Measurements from ENCODE around the gene SGMS1.

The SGMS1 gene

DNA sequence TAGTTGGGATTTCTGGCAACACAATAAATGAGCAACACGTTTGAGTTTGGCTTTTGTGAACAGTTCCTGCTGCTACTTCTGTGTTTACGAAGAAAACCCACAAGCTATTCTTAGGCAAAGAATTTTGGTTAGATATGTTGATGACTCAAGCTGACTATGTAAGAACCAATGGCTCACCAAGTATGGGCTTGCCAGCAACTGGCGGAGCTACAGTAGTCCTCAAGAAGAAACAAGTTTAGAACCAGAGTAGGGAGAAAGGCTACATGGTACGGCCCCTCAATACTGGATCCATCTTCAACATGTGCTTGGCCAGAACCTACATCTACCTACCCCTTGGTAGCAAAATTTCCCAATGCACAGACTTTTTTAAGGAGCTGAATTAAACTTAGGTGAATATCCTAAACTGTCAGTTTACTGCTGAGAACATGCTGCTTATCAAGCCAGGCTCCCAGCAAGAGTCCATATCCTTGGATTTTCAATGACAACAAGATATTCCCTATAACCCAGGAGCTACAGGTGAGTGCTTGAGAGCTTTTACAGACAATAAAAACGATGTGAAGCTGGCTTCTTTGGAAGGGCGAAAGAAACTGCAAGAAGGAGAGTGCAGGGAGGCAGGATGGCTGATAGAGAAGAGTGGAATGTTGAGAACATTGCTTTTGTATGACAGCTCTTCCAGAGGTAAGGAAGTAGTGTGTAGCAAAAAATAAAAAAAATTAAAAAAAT, 298.1 kb downstream of the SGMS1 start:
- no peak for DNase-seq

DNA sequence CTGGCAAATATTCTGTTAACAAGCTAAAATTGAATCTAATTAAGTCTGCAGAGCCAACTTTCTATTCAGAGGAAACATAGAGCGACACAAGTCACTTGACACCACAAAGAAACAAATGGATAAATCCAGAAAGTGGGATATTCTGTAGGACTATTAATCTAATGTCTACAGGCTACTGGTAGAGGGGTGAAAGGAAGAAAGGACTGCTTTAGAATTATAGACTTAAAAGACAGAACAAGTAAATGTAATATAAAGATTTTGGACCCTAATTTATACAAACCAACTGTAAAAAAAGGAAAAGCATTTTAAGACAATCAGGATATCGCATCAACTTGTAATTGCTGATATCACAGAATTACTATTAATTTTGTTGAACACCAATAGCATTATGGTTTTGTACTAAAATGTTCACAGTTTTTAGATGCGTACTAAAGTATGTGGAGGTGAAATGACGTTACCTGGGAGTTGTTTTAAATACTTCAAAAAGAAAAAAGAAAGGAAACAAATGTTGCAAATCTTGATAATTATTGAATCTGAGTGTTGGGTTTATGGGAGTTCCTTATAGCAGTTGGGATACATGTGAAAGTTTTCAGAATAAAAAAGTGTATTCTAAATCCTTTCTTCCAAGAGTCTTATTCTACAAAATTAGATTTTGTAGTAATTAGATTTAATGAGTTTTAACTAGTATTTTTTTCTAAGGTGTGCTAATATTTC, 298.9 kb downstream of the SGMS1 start:
- DNase-seq: no peak

DNA sequence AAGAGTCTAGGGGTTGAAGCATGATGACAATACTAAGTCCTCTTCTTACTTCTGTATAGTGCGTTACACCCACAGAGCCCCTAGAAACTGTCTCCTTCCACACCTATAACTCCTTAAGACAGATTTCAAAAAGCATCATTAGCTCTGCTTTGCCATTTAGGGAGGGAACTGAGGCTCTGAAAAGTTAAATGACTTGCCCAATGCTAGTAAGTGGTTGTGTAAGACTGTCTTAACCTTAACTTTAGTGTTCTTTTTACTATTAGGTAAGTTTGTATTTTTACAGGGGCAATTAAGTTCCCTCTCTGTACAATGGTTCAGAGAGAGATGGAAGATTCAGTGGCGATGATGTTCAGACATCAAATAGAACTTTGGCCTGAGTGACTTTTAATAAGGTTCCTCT, 299.7 kb downstream of the SGMS1 start:
- no peak for DNase-seq

DNA sequence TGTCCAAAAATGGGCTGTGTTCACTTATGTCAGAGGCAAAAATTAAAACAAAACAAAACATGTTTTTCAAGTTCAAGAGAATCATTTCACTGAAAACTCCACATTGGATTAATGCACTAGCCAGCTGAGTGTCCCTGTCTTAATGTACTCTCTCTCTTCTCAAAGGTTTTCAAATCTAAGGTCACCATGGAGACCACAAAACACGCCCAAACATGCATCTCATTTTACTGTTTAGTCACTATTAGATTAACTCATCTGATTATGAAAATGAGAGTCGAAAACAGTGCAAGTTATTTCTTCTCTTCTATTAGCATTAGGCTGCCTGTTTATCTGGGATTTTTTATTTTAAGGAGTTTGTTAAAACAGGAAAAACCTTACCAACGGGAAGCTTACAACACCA, 301.7 kb downstream of the SGMS1 start:
- no peak for DNase-seq

DNA sequence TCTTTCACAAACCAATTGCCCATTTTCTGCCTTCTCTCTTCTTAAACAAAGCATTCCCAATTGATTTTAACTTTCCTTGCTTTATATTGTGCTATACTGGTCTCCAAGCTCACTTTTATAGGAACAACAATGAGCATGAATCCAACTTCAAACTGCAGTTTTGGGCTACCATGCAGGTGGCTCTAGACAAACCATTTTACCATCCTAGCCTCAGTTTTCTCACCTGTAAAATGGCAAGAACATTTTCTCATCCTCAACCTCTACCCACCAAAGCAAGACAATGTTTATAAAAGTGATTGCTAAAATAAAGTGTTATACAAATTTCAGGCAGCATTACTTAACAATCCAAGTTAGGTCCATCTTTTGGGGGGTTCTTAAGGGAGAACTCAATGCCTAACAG, 305.6 kb downstream of the SGMS1 start:
- DNase-seq: no peak

DNA sequence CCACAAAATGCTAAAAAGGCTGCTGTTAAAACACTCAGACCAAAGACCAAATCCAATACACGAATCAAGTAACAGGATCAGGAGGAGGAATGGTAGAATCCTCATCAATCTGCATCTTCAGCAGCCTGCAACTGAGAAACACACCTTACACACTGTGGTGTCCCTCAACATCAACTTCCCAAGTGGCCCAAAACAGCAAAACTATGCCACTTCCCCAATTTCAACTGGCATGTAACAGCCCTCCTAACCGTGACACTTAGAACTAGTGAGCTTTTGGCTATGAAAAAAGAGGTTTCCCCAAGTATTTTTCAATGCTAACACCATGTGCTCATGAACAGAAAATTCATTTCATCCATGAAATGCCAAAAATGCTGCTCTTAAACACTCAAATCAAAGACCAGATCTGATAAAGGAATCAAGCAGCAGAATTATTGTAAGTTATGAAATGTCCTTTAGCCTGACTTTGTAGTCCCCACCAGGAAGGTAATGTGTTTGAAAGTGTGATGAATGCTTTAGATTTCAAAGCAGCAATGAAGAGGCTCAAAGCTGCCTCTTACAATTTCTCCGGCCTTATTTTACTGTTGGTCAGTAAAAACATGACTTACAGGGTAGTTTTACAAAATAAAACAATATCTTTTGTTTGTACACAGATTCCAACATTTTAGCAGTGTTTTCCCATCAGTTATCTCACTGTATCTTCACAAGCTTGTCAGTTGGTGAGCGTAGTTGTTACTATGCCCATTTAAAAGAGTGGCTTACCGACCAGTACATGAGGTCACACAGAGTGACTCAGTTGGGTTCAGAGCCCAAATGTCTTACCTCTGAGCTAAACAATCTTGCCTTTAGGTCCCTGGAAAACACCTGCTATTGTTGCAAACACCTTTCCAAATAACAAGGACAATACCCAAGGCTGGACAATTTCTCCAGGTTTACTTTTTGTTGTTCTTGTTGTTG, 306.8 kb downstream of the SGMS1 start:
- no peak for DNase-seq

DNA sequence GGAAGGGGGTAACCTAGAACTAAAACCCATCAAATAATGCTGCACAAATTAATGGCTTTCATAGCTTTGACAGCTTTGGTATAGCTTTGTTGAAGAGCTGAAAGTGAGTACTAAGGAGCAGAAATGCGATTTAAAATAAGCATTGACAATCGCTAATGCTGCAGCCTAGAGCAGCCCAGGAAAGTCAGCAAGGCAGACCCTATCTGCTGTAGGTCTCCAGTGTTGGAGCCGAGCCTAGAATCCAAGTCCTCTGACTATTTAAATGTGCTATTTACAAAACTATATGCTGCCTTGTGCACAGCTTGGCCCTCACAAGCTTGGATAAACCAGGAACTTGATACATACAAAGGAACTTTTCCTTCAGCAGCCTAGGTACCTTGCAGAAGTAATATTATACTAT, 307.6 kb downstream of the SGMS1 start:
- no peak for DNase-seq

DNA sequence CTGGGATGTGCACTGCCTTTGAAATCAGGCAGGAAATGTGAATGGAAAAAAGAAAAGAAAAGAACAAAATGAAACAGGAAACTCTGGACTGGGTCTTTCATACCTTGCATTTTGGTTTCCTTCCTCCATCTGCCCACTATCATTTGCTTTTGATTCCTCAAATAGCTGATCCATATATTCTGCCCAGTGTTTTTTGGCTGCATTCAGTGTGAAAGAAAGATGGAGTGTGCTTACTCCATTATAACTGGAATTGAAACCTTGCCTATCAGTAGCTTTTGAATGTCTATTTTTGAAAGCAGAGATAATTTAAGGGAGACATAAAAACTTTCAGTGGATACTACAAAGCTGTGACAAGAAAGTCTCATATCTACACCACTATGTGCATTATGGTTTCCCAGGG, 308.3 kb downstream of the SGMS1 start:
- no peak for DNase-seq

DNA sequence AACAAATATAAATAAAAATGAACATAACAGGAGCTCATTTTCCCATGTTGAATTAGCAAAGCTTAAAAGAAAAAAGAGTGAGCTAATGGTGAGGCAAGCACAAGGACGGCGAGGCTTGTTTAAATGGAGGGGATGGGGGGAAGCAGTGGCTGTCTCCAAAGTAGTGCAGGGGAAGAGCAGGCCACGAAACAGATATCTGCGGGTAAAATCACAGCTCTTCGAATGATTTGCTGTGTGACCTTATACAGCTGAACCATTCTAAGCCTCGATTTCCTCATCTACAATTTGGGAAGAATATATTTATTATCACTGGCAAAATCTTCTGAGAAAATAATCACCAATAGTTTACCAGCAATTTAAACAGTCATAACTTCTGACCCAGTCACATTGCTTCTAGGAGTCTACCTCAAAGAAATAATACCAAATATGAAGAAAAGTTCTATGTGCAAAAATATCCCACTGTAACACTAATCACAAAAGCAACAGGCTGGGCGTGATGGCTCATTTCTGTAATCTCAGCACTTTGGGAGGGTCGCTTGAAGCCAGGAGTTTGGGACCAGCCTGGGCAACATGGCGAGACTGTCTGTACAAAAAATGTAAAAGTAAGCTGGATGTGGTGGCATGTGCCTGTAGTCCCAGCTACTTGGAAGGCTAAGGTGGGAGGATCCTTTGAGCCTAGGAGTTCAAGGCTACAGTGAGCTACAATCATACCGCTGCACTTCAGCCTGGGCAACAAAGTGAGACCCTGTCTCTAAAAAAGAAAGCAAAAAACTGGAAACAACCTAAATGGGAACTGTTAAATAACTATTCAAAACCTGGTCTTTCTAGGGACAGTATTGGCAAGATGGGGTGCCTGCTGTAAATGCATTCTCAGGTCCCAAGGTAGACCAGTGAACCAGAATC, 309.3 kb downstream of the SGMS1 start:
- DNase-seq: no peak

DNA sequence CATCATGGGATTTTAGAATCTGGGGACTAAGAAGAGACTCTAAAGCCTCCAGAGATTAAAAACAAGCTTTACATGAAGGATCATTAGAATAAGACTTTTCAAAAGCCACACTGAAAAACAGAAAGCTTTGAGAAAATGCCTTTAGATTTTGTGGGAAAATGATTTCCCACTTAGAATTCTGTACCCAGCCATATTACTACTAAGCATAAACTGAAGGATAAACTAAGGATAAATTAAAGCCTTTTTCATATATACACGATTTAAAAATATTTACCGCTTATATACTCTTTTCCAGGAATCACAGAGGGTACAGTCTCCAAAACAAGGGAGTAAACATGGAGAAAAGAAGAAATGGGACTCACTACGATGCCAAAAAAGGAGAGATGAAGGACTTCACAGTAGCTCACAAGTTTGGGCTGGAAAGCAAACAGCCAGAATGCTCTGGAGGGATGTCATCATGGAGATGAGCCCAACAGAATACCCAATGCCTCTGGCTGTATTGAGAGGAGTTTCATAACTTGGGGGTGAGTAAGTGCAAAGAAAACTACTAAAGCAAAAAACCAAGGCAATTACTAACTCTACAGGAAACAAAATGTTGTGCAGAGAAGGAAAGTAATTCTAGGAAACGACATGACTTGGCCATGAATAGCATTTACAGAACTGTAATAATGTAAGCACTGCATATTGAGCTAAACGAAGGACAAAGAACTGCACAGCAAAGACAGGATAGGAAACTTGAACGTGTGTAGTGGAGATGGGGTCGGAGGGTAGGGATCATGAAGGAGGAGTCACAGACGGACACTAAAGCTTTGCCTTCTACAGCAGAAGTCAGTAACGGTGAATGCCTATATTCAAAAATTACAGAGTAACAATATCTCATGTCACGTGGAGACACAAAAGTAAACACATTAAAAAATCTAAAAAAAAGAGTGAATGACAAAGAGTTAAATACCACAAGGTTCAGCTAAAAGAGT, 311.0 kb downstream of the SGMS1 start:
- DNase-seq: no peak

DNA sequence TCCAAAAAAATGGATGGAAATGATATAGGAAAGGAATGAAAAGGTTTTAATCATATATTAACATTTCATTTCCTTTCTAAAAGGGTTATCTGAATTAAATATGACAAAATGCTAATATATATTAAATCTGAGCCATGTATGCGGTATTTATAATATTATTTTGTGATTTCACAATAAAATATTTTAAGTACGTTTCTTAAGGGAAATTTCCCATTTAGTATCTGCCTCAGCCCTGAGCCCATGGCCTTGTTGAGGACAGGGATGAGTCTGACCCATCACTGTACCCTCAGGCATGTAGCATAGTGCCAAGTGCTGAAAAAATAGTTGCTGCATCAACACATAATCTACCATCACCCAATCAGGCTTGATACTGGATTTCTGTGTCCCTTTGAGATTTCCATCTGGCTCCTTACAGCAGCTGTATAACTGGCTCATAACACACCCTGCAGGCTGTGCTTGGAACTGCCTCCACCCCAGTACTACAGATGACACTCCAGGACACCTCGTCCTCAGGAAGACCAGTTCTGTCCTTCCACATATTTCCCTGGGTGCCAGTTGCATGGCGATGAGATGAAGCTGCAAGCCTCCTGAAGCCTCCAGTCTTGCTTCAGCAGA, 313.1 kb downstream of the SGMS1 start:
- DNase-seq: no peak

DNA sequence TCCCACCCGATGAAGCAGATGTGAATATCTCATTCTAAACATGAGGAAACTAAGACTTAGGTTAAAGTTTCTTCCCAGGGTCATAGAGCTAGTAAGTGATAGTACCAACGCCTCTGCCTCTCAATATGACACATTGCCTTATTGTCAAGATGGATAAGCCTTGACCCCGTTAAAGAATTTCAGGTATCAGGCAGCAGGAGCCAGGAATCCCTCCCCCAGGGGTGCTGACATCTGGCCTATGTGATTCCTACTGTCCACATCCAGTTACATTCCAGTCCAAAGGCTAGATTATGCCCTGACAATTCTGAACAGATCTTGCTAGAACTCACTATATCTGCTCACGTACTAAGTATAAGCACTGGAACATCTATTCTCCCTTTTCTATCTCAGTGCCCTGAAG, 314.4 kb downstream of the SGMS1 start:
- no peak for DNase-seq

DNA sequence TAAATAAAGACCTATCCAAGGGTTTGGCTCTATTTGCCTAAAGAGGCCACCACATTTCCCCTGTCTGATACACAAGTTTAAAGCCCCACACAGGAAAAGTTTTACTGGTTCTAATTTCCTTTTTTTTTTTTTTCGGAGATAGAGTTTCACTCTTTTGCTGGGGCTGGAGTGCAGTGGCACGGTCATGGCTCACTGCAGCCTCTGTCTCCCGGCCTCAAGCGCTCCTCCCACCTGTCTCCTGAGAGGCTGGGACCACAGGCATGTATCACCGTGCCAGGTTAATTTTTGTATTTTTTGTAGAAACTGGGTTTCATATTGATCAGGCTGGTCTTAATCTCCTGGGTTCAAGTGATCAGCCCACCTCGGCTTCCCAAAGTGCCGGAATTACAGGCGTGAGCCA, 319.1 kb downstream of the SGMS1 start:
- DNase-seq: no peak

DNA sequence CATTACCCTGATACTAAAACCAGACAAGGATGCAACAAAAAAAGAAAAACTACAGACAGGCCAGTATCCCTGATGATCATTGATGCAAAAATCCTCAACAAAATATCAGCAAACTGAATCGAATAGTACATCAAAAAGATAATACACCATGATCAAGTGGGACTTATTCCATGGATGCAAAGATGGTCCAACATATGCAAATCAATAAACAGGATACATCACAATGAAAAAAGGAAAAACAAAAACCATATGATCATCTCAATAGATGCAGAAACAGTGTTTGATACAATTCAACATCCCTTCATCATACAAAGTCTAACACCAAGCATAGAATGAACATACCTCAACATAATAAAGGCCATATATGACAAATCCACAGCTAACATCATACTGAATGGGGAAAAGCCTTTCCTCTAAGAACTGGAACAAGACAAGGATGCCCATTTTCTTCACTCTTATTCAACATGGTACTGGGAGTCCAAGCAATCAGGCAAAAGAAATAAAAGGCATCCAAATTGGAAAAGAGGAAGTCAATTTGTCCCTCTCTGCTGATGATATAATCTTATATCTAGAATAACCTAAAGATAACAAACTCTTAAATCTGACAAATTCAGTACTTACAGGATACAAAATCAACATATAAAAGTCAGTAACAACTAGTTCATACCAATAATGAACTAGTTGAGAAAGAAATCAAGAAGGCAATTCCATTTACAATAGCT, 323.6 kb downstream of the SGMS1 start:
- no peak for DNase-seq

DNA sequence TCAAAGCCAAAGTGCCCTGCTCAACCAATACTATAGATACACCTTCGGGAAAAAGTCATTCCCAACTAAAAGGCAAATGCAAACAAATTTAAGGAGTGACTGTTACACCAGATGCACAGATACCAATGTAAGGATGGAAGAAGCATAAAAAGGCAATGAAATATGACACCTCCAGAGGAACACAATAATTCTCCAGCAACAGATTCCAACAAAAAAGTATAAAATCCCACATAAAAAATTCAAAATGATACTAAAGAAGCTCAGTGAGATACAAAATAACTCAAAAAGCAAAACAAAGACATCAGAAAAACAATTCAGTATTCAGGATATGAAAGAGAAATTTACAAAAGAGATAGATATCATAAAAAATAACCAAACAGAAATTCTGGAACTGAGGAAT, 328.4 kb downstream of the SGMS1 start:
- no peak for DNase-seq

DNA sequence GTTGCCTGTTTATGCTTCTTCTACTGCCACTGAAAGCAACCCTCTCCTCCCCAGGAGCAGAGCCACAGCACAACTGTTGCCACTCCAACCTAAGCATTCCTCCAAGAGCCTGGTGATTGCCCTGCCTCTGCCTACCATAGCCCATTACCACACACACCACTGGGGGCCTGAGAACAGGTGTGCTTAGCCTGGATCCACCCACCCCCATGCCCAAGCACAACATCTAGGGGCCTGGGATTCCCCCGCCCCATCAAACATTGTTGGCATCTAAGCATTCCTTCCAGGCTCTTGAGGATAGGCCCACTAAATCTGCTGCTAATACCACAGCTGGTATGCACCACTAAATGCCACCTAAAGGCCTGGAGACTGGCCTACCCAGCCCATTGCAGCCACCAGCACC, 329.2 kb downstream of the SGMS1 start:
- no peak for DNase-seq

DNA sequence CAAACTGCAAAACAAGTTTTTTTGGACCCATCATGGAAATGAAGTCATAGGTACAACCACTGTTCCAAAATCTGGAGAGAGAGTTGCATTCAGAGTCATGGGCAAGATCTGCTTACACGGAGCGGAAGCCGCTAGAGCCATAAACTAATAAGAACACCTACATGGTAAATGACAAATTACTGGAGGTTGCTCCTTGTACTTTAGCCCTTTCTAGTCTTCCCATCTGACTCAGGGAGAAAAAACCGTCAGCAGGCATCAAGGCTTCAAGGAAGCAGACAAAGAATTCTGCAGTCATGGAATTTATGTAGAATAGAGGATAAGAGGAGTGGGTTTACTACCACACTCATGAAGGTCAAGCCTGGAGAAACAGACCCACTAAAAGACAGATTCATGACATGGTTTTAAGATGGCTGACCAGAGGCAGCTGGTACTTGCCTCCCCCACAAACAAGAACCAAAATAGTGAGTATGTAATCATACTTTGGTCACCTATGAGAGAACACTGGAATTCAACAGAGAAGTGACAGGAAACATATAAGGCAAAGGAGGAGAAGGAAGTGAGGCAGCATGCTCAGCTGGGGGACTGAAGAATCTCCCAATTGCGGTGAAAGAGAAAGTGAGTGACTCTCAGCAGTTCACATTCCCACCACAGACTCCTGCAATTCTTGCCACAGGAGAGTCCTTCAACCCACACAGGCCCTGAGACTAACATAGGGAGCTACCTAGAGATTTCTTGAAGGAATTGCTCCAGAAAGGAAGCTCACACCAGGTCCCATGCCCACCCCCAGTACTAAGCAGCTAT, 330.0 kb downstream of the SGMS1 start:
- no peak for DNase-seq

DNA sequence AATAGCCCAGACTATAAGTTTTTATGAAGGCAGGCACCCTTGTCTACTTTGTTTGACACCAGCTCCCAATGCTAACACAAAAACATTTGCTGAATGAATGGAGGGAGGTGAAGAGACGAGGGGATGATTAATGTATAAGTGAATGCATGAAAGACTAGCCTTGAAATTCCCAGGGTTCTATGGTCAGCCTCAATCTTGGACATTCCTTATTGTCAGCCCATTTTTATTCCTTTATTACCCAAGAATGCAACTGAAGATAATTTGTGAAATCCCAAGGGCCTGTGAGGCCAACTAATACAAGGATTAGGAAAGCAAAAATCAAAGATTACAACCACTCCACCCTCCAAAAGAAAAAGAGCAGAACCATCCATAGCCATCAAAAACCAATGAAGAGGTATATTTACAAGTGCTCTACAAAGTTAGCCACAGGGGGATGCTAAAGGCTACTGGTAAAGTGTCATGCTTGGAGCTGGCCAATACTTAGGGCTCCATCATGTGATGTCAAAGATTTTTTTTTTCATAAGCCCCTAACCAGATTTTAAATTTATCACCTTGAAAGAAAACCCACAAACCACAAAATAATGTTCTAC, 332.4 kb downstream of the SGMS1 start:
- no peak for DNase-seq

DNA sequence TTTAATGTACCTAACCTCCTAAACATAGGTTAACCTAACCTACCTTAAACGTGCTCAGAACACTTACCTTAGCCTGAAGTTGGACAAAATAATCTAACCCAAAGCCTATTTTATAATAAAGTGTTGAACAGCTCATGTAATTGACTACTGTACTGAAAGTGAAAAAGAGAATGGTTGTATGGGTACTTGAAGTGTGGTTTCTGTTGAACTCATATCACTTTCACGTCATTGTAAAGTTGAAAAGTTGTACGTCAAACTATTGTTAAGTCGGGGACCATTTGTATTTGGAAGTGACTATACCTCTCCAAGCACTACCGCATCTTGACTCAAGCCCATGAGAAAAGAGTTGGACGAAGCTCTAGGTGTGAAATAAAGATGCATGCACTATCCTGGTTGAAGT, 334.6 kb downstream of the SGMS1 start:
- DNase-seq: no peak
